ENCODE data around the gene GIT1.

GIT1 gene

GRCh38 chr17:29574732-29575510 lies 14.5 kb downstream of the GIT1 start:
- no peak overlapping the region for H3K9ac ChIP-seq (ENCODE audit: low read length)
- H3K4me1 ChIP-seq (ENCODE audit: control insufficient read depth, insufficient read depth, low read length), result peaks cover 8% of the 10 kb centered on the region; the same call in 1 of the 2 replicates
- H3K9me3 ChIP-seq (ENCODE audit: control insufficient read depth, insufficient read depth, low read depth, low read length), result no peaks in the 10 kb centered on the region
- H3K4me3 ChIP-seq (ENCODE audit: low read depth, low read length), result no peak overlapping the region
- peaks cover 11% of the 10 kb centered on the region; the same call in 1 of the 2 replicates for H3K27me3 ChIP-seq (ENCODE audit: control insufficient read depth, insufficient read depth, low read length)
- H3K27ac ChIP-seq (ENCODE audit: low read depth, low read length), result no peak overlapping the region
- peaks cover 55% of the 10 kb centered on the region for H3K36me3 ChIP-seq (ENCODE audit: control insufficient read depth, insufficient read depth, low read length)

GRCh38 chr17:29573871-29574731 lies 15.3 kb downstream of the GIT1 start:
- H3K4me1 ChIP-seq (ENCODE audit: control insufficient read depth, insufficient read depth, low read length), result peaks cover 13% of the 10 kb centered on the region; the same call in 1 of the 2 replicates
- H3K27me3 ChIP-seq (ENCODE audit: control insufficient read depth, insufficient read depth, low read length), result peaks cover 15% of the 10 kb centered on the region; the same call in 1 of the 2 replicates
- H3K36me3 ChIP-seq (ENCODE audit: control insufficient read depth, insufficient read depth, low read length), result peaks cover 53% of the 10 kb centered on the region
- no peak overlapping the region for H3K4me3 ChIP-seq (ENCODE audit: low read depth, low read length)
- no peak overlapping the region for H3K27ac ChIP-seq (ENCODE audit: low read depth, low read length)
- H3K9me3 ChIP-seq (ENCODE audit: control insufficient read depth, insufficient read depth, low read depth, low read length), result no peaks in the 10 kb centered on the region
- H3K9ac ChIP-seq (ENCODE audit: low read length), result no peak overlapping the region

- no peak overlapping the region for H3K9ac ChIP-seq (ENCODE audit: low read length)
- peaks cover 16% of the 10 kb centered on the region; the same call in 1 of the 2 replicates for H3K27me3 ChIP-seq (ENCODE audit: control insufficient read depth, insufficient read depth, low read length)
- H3K27ac ChIP-seq (ENCODE audit: low read depth, low read length), result no peak overlapping the region
- H3K4me3 ChIP-seq (ENCODE audit: low read depth, low read length), result no peak overlapping the region
- peaks cover 14% of the 10 kb centered on the region; the same call in 1 of the 2 replicates for H3K4me1 ChIP-seq (ENCODE audit: control insufficient read depth, insufficient read depth, low read length)
- H3K9me3 ChIP-seq (ENCODE audit: control insufficient read depth, insufficient read depth, low read depth, low read length), result no peaks in the 10 kb centered on the region
- peaks cover 47% of the 10 kb centered on the region for H3K36me3 ChIP-seq (ENCODE audit: control insufficient read depth, insufficient read depth, low read length)
Measured at GRCh38 chr17:29573558-29573869, 15.9 kb downstream of the GIT1 start.

- peak overlapping the region; percentile 40; the same call in 1 of the 2 replicates for H3K4me3 ChIP-seq (ENCODE audit: low read depth, low read length)
- no peak overlapping the region for H3K27ac ChIP-seq (ENCODE audit: low read depth, low read length)
- no peak overlapping the region for H3K9ac ChIP-seq (ENCODE audit: low read length)
- H3K4me1 ChIP-seq (ENCODE audit: control insufficient read depth, insufficient read depth, low read length), result peaks cover 14% of the 10 kb centered on the region; the same call in 1 of the 2 replicates
- peaks cover 16% of the 10 kb centered on the region; the same call in 1 of the 2 replicates for H3K27me3 ChIP-seq (ENCODE audit: control insufficient read depth, insufficient read depth, low read length)
- H3K9me3 ChIP-seq (ENCODE audit: control insufficient read depth, insufficient read depth, low read depth, low read length), result no peaks in the 10 kb centered on the region
- H3K36me3 ChIP-seq (ENCODE audit: control insufficient read depth, insufficient read depth, low read length), result peaks cover 41% of the 10 kb centered on the region
Measured at GRCh38 chr17:29572691-29573557, 16.5 kb downstream of the GIT1 start.

- Histone ChIP-seq H3K4me3 (ENCODE audit: low read depth, low read length) (peak overlapping the region; percentile 20; the same call in 1 of the 2 replicates), H3K9me3 (ENCODE audit: control insufficient read depth, insufficient read depth, low read depth, low read length) (no peaks in the 10 kb centered on the region), H3K27me3 (ENCODE audit: control insufficient read depth, insufficient read depth, low read length) (peaks cover 24% of the 10 kb centered on the region), H3K4me1 (ENCODE audit: control insufficient read depth, insufficient read depth, low read length) (peaks cover 14% of the 10 kb centered on the region; the same call in 1 of the 2 replicates), H3K36me3 (ENCODE audit: control insufficient read depth, insufficient read depth, low read length) (peaks cover 33% of the 10 kb centered on the region), H3K27ac (ENCODE audit: low read depth, low read length) (no peak overlapping the region), H3K9ac (ENCODE audit: low read length) (no peak overlapping the region)
Measured at GRCh38 chr17:29571883-29572681, 17.4 kb downstream of the GIT1 start.

GRCh38 chr17:29571486-29571882 lies 18.0 kb downstream of the GIT1 start:
- Histone ChIP-seq H3K9ac (ENCODE audit: low read length) (no peak overlapping the region), H3K9me3 (ENCODE audit: control insufficient read depth, insufficient read depth, low read depth, low read length) (no peaks in the 10 kb centered on the region), H3K4me1 (ENCODE audit: control insufficient read depth, insufficient read depth, low read length) (peaks cover 14% of the 10 kb centered on the region; the same call in 1 of the 2 replicates), H3K27ac (ENCODE audit: low read depth, low read length) (no peak overlapping the region), H3K27me3 (ENCODE audit: control insufficient read depth, insufficient read depth, low read length) (peaks cover 28% of the 10 kb centered on the region), H3K36me3 (ENCODE audit: control insufficient read depth, insufficient read depth, low read length) (peaks cover 28% of the 10 kb centered on the region), H3K4me3 (ENCODE audit: low read depth, low read length) (no peak overlapping the region)

GRCh38 chr17:29570521-29570920 lies 18.9 kb downstream of the GIT1 start:
- H3K9ac ChIP-seq (ENCODE audit: low read length), result no peak overlapping the region
- H3K36me3 ChIP-seq (ENCODE audit: control insufficient read depth, insufficient read depth, low read length), result peaks cover 18% of the 10 kb centered on the region
- peaks cover 18% of the 10 kb centered on the region for H3K4me1 ChIP-seq (ENCODE audit: control insufficient read depth, insufficient read depth, low read length)
- H3K27ac ChIP-seq (ENCODE audit: low read depth, low read length), result no peak overlapping the region
- no peak overlapping the region for H3K4me3 ChIP-seq (ENCODE audit: low read depth, low read length)
- no peaks in the 10 kb centered on the region for H3K9me3 ChIP-seq (ENCODE audit: control insufficient read depth, insufficient read depth, low read depth, low read length)
- peaks cover 38% of the 10 kb centered on the region for H3K27me3 ChIP-seq (ENCODE audit: control insufficient read depth, insufficient read depth, low read length)

- H3K9ac ChIP-seq (ENCODE audit: low read length), result peak overlapping the region; percentile 62
- no peak overlapping the region for H3K27ac ChIP-seq (ENCODE audit: low read depth, low read length)
- peaks cover 19% of the 10 kb centered on the region for H3K4me1 ChIP-seq (ENCODE audit: control insufficient read depth, insufficient read depth, low read length)
- no peaks in the 10 kb centered on the region for H3K9me3 ChIP-seq (ENCODE audit: control insufficient read depth, insufficient read depth, low read depth, low read length)
- H3K36me3 ChIP-seq (ENCODE audit: control insufficient read depth, insufficient read depth, low read length), result peaks cover 7% of the 10 kb centered on the region
- peaks cover 49% of the 10 kb centered on the region for H3K27me3 ChIP-seq (ENCODE audit: control insufficient read depth, insufficient read depth, low read length)
- H3K4me3 ChIP-seq (ENCODE audit: low read depth, low read length), result peak overlapping the region; percentile 82
Measured at GRCh38 chr17:29569245-29569950, 20.1 kb downstream of the GIT1 start.

GRCh38 chr17:29568331-29569244 lies 20.9 kb downstream of the GIT1 start, which contains the start of gene TP53I13:
TSS of gene TP53I13 (plus strand) at chr17:29568701. CDS start at chr17:29568759, 58 bp downstream.
- H3K9me3 ChIP-seq (ENCODE audit: control insufficient read depth, insufficient read depth, low read depth, low read length), result no peaks in the 10 kb centered on the region
- H3K9ac ChIP-seq (ENCODE audit: low read length), result peak within 1 kb of the TSS; percentile 62
- H3K27me3 ChIP-seq (ENCODE audit: control insufficient read depth, insufficient read depth, low read length), result peaks cover 56% of the 10 kb centered on the region
- no peaks in the 10 kb centered on the region; the same call in 1 of the 2 replicates for H3K36me3 ChIP-seq (ENCODE audit: control insufficient read depth, insufficient read depth, low read length)
- peaks cover 19% of the 10 kb centered on the region for H3K4me1 ChIP-seq (ENCODE audit: control insufficient read depth, insufficient read depth, low read length)
- peak within 1 kb of the TSS; percentile 82 for H3K4me3 ChIP-seq (ENCODE audit: low read depth, low read length)
- H3K27ac ChIP-seq (ENCODE audit: low read depth, low read length), result no peak within 1 kb of the TSS

All from HUES6 (cell line).